H1 (cell line): ENCODE results near the gene FOSB. TPM values are rescaled to one million over a fixed set of nuclear protein-coding genes. Genes with fewer than 3 reads are reported as not detected.
A peak's percentile ranks its signal among the peaks of the same experiment; 100 is the strongest.

Experiments used
- BACH1 ChIP-seq: IDR thresholded peaks from 2 replicates; pipeline ENCODE4 v1.6.1; 2012; ENCODE audit warnings: low read length, improper control_type of control experiment
- CREB1 ChIP-seq: IDR thresholded peaks from 2 replicates; pipeline ENCODE4 v1.6.1; 2012; ENCODE audit warnings: inconsistent platforms
- JUN ChIP-seq: IDR thresholded peaks from 2 replicates; pipeline ENCODE4 v1.6.1; 2011; ENCODE audit warnings: low read depth, mild to moderate bottlenecking, improper control_type of control experiment, low read length
- PHF8 ChIP-seq: fragments of 200-600 bp; sonication (generic); conservative IDR thresholded peaks from 2 replicates; pipeline ENCODE4 v1.7.1; 2012; ENCODE audit warnings: low read depth, mild to moderate bottlenecking, inconsistent platforms, low read length, moderate library complexity
- RFX5 ChIP-seq: IDR thresholded peaks from 2 replicates; pipeline ENCODE4 v1.6.1; 2011; ENCODE audit warnings: low read depth, low read length, improper control_type of control experiment, borderline replicate concordance
- SIN3A ChIP-seq, 2 experiments: IDR thresholded peaks in 1 of 2; conservative IDR thresholded peaks in 1 of 2; 2 replicates each; pipeline ENCODE4 v1.6.1; 2011 to 2012; ENCODE audit warnings: low read length in 2 of 2, improper control_type of control experiment in 1 of 2, low read depth in 1 of 2, mild to moderate bottlenecking in 1 of 2
- TAF7 ChIP-seq: optimal IDR thresholded peaks from 2 replicates; pipeline ENCODE3; 2011; ENCODE audit warnings: low read depth, mild to moderate bottlenecking, inconsistent platforms, low read length, moderate library complexity, borderline replicate concordance
- polyA plus RNA-seq, 7 experiments: library from polyadenylated mRNA; depleted of rRNA in 3 of 7; stranded (reverse) in 5 of 7; unstranded in 2 of 7; fragments of >200 nt in 5 of 7; fragments of 200-250 nt in 2 of 7; gene quantifications; 1 replicate in 5 of 7; 2 replicates in 1 of 7; 4 replicates in 1 of 7; pipeline versions ENCODE4 v1.2.1 to v1.2.3, GENCODE V29; 2011 to 2013; ENCODE audit warnings: missing spikeins in 2 of 7, mixed read lengths in 2 of 7
- total RNA-seq: library from RNA; stranded (reverse); fragmentation: NEBNext Ultra II Directional; extraction: Animal tissue kit (Norgen Biotek cat#: 25700); gene quantifications from 2 replicates; pipeline ENCODE4 v1.2.1, GENCODE V29; 2021

Gene FOSB
- total and polyA plus RNA-seq, 2 of the 8 experiments (the other 6 are each of a cell fraction or from before 2014, with no cell fraction given) = 0.44 to 2.7 TPM

DNA sequence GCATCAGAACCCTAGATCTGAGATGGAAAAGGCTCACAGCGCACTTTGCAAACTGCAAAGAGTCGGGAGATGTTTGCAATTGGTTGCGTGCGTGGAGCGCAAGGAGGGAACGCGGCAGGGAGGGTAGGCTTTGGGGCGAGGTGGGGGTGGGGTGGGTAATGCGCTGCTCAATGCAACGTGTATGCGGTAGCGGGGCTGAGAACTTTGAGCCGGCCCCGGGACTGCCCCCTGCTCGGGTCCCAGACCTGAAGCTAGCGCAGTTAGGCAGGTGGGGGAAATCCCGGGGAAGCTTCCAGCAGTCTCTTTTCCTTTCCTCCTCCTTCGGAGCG lies 971 bp downstream of the FOSB start (continued):
- TF ChIP-seq SIN3A (conservative IDR thresholded peaks at IDR 0.05 in 1 of 2, IDR thresholded peaks at IDR 0.05 in 1 of 2; ENCODE audit: low read depth in 1 of 2, low read length in 2 of 2) = no peak
- peak; percentile 45 for TF ChIP-seq PHF8
- no peak for TF ChIP-seq JUN
- no peak for TF ChIP-seq CREB1
- no peak for TF ChIP-seq BACH1
- TF ChIP-seq TAF7 = no peak
- TF ChIP-seq RFX5 = no peak
- TF ChIP-seq, all 59 proteins: peak for 4
